Measurements from ENCODE around the gene KRTAP10-10.
"Not testable (repeated sequence)": the region's sequence is repeated elsewhere in the genome, so short reads cannot be mapped to it uniquely, and the experiment has no call there.

KRTAP10-10 gene

DNA sequence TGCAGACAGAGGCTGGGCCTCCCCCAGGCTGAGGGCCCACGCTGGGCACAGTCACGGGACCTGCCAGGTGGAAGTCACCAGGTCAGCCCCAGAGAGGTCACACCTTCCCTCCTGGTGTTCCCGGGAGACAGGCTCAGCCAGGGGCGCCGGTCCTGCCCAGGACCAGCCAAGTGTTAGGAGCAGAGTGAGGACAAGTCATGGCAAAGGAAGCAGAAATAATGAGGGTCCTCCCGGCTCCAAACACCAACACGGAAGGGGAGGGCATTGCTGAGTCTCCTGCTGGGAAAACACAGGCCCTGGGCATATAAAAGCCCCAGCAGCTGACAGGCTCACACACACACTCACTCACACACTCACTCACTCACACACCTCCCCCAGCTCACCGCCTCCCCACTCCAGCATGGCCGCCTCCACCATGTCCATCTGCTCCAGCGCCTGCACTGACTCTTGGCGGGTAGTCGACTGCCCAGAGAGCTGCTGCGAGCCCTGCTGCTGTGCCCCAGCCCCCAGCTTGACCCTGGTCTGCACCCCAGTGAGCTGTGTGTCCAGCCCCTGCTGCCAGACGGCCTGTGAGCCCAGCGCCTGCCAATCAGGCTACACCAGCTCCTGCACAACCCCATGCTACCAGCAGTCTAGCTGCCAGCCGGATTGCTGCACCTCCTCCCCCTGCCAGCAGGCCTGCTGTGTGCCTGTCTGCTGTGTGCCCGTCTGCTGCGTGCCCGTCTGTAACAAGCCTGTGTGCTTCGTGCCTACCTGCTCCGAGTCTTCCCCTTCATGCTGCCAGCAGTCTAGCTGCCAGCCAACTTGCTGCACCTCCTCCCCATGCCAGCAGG lies at the start of gene KRTAP10-10:
Gene KRTAP10-10 (plus strand): TSS at position 339 of the 833 bp plus-strand sequence. CDS start 62 bp downstream, at position 401.
- no peak for DNase-seq

GRCh38 chr21:44589094-44589493 lies 48.1 kb upstream of the KRTAP10-10 start:
- no peak for DNase-seq

DNA sequence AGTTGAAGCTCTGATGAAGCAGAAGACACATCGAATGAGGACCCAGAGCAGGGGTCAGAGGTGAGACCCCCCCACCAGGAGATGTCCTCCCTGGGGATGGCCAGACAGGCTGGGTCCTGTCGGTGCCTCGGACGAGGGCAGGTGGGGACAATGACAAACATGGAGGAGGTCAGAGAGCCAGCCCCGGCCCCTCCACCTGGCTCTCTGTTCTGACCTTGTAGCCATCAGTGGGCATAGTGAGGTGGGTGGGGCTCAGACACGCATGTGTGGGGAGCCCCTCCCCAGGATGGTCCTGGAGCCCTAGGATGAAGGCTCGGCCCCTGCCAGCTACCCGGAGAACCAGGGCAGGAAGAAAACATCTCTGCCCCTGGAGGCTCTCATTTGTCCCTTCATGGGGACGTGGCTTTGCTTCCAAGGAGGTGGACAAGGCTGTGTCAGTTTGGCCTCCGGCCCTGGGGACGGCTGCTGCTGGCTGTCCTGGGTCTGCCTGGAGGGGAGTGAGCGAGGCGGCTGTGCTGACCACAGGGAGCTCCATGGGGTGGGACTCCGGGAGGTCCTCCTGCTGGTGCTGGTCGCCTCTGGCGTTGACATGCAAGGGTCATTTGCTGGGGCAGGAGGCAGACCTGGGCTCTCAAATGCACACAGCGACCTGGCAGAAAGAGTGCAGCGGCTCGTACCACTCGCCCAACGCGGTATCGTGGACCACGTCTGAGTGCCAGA lies 47.4 kb upstream of the KRTAP10-10 start:
- no peak for DNase-seq

- DNase-seq = no peak
These were observed 46.8 kb upstream of the KRTAP10-10 start for GRCh38 chr21:44590311-44590721.

- DNase-seq = not testable (repeated sequence)
These were observed 46.0 kb upstream of the KRTAP10-10 start for GRCh38 chr21:44590897-44591800.

GRCh38 chr21:44591801-44592130 lies 45.4 kb upstream of the KRTAP10-10 start:
- DNase-seq = not testable (repeated sequence)

DNA sequence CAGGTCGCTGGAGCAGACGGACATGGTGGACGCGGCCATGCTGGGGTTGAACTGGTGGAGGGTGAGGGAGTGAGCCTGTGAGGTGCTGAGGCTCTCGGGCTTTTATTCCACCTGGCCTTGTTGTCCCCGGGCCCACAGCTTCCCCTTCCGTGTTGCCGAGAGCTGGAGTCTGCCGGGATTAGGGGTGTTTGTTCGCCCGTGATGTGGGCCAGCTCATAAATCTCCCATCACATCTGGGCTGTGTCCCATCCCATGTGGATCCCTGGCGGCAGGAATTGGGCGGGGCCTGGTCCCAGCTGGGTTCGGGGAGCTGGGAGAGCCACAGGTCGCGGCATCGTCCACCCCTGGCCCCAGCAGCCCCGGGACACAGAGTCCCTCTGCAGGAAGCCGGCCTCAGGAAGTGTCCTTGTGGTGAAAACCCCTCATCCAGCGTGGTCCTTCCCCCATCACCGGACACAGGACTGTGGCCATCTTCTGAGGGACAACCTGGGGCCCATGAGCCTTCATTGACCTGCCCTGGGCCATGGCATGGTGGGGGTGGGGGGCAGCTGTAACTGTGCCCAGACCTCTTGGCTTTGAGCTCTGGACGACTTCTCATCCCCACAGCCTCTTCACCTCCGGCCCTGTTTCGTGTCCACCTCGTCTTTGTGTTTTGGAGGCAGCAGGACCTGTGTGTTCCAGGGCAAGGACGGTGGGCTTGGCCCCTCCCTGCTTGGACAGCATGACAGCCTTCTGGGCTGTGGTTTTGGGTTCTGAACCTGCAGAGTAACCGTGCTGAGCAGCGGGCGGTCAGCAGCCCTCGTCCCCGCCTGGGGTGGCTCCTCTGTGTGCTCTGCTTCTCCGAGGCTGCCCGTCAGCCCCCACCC lies 44.5 kb upstream of the KRTAP10-10 start, which contains the start of gene KRTAP10-6:
Gene KRTAP10-6 (minus strand): TSS at position 60 of the 866 bp plus-strand sequence. CDS start 21 bp downstream, at position 39.
- no peak for DNase-seq

DNA sequence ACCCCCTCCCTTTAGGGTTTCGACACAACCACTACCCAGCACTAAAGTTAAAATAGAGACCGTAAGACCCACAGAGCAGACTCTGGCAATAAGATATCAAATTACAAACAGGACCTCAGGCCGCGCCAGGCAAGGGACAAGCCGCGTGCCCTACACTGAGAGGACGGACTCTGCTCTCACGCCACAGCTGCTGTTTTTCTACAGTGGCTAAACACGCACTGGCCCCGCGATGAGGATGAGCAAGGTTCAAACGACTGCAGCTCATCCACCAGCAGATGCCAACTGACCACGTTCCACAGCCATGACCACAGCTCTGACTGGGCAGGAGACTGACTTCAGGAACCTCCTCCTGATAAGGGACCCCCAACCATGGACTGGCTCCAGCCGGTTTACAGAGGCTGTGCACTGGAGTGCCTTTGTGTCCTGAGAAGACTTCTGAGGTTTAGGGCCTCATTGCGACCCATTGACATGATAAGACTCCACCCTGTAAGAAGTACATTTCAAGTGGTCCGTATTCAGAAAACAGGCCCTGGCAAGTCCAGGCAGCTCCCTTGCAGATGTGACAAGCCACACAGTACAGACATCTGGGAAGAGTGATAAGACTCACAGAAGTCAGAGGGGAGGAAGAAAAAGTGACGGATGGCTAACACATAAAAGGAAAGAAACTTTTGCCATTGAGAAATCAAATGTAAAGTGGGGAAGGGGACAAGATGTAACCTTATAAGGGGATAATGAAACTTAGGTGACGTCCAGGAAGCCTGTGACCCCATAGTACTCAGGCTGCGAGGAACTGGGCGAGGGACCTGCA lies 43.4 kb upstream of the KRTAP10-10 start:
- no peak for DNase-seq

GRCh38 chr21:44594406-44594916 lies 42.7 kb upstream of the KRTAP10-10 start:
- no peak for DNase-seq

- no peak for DNase-seq
These were observed 41.6 kb upstream of the KRTAP10-10 start for GRCh38 chr21:44595524-44595923.

GRCh38 chr21:44596068-44596725 lies 41.0 kb upstream of the KRTAP10-10 start:
- no peak for DNase-seq

DNA sequence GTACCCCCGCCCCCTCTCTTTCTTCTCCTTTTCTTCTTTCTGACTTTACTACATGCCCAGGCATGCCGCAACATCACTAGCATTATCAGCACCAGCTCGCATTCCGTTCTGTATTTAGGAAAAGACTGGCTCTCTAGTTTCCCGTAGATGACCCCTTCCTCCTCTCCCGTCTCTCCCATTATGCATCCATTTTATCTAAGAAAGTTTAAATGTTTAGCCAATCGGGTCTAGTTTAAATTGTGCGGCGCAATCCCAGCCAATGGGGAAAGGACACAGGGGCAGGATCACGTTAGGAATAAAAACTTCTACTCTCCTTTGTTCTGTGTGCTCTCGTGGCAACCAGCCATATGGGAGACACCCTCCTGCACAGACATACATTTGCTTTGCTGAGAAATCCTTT lies 39.1 kb upstream of the KRTAP10-10 start:
- no peak for DNase-seq

GRCh38 chr21:44599264-44600029 lies 37.7 kb upstream of the KRTAP10-10 start:
- no peak for DNase-seq

DNA sequence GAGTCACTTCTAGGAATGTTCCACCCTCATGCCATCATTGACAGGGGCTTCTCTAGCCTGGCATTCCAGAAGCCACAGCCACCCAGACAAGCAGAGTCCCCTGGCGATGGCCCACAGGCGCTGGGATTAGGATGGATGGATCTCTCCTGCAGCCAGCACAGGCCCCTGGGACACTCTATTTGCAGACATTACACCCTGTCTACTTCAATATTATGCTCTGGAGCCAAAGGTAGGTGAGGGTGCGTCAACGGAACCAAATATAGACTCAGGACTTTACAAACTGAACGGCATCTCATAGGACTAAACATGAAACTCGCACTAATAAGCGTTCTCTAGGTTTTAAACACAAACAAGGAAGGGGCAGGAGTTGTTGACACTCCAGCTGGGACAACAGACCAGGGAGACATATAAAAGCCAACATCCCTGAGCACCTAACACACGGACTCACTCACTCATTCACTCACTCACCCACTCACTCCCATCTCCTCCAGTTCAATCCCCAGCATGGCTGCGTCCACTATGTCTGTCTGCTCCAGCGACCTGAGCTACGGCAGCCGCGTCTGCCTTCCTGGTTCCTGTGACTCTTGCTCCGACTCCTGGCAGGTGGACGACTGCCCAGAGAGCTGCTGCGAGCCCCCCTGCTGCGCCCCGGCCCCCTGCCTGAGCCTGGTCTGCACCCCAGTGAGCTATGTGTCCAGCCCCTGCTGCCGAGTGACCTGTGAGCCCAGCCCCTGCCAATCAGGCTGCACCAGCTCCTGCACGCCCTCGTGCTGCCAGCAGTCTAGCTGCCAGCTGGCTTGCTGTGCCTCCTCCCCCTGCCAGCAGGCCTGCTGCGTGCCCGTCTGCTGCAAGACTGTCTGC lies 36.8 kb upstream of the KRTAP10-10 start, which contains the start of gene KRTAP10-7:
Gene KRTAP10-7 (plus strand): TSS at position 480 of the 861 bp plus-strand sequence. CDS start 25 bp downstream, at position 505.
- not testable (repeated sequence) for DNase-seq

DNA sequence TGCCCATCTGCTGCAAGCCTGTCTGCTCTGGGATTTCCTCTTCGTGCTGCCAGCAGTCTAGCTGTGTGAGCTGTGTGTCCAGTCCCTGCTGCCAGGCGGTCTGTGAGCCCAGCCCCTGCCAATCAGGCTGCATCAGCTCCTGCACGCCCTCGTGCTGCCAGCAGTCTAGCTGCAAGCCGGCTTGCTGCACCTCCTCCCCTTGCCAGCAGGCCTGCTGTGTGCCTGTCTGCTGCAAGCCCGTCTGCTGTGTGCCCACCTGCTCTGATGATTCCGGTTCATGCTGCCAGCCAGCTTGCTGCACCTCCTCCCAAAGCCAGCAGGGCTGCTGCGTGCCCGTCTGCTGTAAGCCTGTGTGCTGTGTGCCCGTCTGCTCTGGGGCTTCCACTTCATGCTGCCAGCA lies 36.1 kb upstream of the KRTAP10-10 start:
- DNase-seq = not testable (repeated sequence)

DNA sequence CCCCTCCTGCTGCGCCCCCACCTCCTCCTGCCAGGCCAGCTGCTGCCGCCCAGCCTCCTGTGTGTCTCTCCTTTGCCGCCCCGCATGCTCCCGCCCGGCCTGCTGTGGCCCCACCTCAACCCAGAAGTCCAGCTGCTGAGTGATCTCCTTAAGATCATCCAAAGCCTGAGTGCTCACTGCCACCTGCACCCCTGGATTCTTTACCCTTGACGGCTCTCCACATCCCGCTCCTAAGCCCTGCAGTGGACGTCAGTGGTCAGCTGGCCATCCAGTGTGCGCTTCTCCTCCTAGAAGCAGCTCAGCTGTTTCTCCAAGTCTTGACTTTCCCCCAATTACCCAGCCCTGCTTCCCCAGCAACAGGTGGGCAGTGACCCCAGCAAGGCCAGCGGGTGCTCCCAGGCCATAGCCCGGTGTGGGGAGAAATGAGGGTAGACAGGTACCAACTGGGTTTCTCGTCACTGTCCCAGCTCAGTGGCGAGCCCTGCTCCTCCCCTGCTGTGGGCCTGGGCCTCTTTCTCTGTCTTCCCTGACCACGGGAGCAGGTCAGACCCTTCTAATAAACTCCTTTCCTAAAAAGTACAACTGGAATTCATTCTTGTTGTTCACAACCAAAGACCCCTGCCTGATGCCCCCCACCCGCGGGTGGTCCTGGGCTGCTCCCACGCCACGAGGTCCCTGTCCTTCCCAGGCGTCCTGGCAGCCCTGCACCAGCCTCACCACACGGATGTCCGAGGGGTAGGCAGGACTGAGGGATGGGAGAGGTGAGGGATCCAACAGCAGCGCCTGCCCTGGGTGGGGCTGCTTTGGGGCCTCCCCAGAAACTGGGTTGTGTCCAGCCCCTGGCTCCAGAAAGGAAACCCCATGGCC lies 35.3 kb upstream of the KRTAP10-10 start:
- DNase-seq = no peak

DNA sequence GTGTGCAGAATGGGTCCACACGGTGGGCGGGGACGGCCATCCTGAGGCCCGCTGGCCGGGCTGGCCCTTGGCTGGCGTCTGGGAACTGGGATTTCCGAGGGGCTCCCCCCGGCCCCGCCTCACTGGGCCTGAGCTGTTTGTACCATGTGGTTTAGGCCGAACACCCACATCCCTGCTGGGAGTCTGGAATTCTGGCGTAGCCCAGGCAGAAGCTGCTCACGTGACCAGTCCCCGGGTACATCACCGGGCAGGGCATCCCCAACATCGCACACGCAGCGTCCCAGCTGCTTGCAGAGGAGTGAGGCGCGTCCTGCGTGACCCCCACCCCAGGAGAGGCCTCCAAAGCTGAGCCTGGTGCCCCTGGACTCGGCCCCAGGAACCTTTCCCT lies 34.7 kb upstream of the KRTAP10-10 start:
- no peak for DNase-seq
